Muscle of arm (tissue), 12 donors: ENCODE results near the gene GATAD2B. TPM values are rescaled to one million over a fixed set of nuclear protein-coding genes. Genes with fewer than 3 reads are reported as not detected.
"Not testable (repeated sequence)": the region's sequence is repeated elsewhere in the genome, so short reads cannot be mapped to it uniquely, and the experiment has no call there.

Experiments used
- DNase-seq: peaks from one replicate; pipeline ENCODE4 v3.0.0-alpha.2; 2013
- polyA plus RNA-seq, 12 donors: library from polyadenylated mRNA; unstranded; fragments of 120-200 nt; gene quantifications; one replicate each; pipeline ENCODE4 v1.2.1, GENCODE V29; 2013; ENCODE audit not compliant: insufficient read length in 12 of 12

The GATAD2B gene
- polyA plus RNA-seq, 12 donors = 14.4 to 39.5 (median 18.5) TPM; not detected in 1

DNA sequence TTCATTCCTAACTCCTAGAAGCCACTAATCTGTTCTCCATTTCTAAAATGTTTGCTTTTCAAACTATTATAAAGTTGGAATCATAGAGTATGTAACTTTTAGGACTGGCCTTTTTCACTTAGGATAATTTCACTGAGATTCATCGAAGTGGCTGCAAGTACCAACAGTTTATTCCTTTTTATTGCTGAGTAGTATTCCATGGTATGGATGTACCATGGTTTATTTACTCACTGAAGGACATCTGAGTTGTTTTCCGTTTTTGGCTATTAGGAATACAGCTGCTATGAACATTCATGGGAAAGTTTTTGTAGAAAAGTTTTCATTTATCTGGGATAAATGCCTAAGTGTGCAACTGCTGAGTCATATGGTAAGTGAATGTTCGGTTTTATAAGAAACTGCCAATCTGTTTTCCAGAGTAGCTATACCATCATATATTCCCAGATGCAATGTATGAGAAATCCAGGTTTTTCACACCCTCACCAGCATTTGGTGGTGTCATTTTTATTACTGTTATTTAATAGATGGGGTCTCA is 81.2 kb downstream of the GATAD2B start:
- DNase-seq = no peak

GRCh38 chr1:153840774-153841173 is 82.0 kb downstream of the GATAD2B start:
- DNase-seq = not testable (repeated sequence)

GRCh38 chr1:153833968-153834367 is 88.8 kb downstream of the GATAD2B start:
- DNase-seq = not testable (repeated sequence)

GRCh38 chr1:153833171-153833570 is 89.6 kb downstream of the GATAD2B start:
- DNase-seq = no peak

DNA sequence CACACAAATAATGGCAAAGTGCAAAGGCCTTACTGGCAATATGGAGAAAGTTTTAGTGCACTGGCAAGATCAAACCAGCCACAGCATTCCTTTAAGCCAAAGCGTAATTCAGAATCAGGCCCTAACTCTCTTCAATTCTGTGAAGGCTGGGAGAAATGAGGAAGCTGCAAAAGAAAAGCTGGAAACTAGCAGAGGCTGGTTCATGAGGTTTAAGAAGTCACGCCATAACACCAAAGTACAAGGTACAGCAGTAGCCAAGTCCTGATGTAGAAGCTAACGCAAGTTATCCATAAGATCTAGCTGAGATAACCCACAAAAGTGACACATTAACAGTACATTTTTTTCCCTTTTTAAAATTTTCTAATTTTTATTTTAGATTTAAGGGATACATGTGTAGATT is 90.5 kb downstream of the GATAD2B start:
- DNase-seq = no peak

- DNase-seq = no peak
These were observed 91.7 kb downstream of the GATAD2B start for GRCh38 chr1:153831026-153831425.

DNA sequence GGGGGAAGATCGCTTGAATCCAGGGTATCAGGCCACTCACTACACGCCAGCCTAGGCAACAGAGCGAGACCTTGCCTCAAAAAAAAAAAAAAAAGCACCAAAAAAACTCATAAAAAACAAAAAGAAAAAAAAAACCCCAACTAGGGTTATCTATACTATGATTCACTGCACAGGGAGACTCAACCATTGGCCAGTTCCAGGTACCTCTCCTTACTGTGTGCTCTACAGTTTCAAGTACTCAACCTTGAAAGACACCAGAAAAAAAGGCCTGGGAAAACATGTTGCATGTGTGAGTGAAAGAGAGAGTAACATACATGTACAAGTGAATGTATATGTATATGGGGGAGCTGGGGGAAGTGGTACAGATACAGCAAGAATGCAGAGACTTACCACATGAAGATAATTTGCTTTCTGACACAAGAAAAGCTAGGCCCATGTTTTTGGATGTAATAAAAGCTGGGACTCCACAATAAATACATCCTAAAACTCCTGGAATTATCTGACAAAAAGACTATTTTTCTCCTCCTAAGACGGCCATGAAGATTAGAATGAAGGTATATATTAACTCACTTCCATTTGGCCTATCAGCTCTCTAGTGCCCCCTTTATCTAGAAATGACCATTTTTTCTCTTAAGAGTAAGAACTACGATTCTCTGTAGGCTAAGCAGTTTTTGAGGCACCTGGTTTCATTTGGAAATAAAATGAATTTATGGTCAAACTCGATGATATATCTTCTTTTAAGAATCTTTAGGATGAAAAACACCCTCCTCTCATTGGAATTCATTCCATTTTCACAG is 95.4 kb downstream of the GATAD2B start:
- DNase-seq = no peak

DNA sequence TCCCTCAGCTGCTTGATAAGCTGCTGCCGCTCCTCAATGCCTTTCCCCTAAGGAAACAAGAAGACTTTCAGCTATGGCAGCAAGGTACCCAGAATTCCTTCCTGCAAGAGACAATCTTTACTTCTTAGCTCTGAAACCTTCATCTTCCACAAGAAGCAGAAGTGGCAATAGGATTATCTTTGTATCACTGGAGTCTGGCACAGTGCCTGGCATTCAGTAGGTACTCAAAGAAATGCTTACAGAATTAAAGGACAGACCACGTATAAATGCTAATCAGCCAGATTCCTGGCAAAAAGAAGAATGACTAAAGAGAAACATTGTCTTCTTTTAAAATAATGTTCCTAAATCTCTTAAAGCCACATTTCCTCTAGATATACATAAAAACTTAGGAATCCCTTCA is 103.9 kb downstream of the GATAD2B start:
- no peak for DNase-seq

DNA sequence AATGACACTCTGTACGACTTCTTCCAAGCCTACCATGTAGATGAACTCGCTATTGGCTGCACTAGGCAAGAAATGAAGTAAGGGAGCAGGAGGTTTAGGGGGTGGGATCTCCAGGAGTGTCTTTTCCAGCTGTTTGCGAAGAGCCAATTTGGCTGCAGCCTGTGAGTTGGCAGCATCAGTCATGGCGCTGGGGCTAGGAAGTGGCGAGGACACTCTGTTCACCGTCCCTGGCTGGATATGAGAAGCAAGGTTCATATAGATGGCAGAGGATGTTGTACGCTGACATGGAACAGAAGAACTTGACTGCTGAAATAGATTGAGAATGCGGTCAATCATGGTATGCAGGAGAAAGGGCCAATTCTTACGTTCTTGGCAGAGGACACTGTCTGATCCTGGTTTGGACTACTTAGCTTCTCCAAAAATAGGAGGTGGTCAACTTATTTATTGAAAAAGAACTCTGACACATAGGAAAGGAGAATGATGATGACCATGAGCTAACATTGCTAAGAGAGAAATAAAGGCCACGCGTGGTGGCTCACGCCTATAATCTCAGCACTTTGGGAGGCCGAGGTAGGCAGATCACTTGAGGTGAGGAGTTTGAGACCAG is 106.4 kb downstream of the GATAD2B start:
- DNase-seq = peak; percentile 29

- no peak for DNase-seq
These were observed 116.7 kb downstream of the GATAD2B start for GRCh38 chr1:153805886-153806719.

GRCh38 chr1:153805042-153805745 is 117.6 kb downstream of the GATAD2B start:
- DNase-seq = peak; percentile 32

GRCh38 chr1:153804112-153804511 is 118.7 kb downstream of the GATAD2B start:
- no peak for DNase-seq

DNA sequence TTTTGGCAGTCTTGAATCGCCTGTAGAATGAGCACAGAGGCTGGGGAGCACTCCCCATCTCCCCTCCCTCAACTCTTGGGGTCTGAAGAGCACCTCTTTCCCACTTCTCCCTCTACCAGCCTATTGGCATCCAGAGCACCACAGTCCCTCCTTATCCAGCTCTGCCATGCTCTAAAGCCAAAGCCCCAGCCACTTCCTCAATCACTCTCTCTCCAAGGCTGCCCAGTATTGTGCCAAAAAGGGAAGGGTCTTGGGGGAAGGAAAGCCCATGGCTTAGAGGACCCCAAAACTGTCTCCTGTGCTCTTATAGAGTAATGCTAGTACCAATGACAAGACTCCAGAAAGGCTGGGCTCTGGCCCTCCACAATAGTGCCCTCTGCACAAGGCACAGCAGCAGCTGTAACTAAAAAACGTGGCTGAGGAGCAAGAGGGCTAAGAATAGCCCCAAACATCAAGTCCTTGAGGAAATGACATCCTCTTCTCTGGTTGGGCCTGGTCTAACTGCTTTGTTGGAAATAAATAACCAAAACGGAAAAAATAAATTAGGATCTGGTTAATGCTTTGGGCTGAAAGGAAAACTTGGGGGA is 119.2 kb downstream of the GATAD2B start:
- DNase-seq = no peak

GRCh38 chr1:153801786-153802697 is 120.7 kb downstream of the GATAD2B start:
- no peak for DNase-seq

GRCh38 chr1:153801028-153801625 is 121.6 kb downstream of the GATAD2B start:
- no peak for DNase-seq

GRCh38 chr1:153800516-153800915 is 122.3 kb downstream of the GATAD2B start:
- no peak for DNase-seq

DNA sequence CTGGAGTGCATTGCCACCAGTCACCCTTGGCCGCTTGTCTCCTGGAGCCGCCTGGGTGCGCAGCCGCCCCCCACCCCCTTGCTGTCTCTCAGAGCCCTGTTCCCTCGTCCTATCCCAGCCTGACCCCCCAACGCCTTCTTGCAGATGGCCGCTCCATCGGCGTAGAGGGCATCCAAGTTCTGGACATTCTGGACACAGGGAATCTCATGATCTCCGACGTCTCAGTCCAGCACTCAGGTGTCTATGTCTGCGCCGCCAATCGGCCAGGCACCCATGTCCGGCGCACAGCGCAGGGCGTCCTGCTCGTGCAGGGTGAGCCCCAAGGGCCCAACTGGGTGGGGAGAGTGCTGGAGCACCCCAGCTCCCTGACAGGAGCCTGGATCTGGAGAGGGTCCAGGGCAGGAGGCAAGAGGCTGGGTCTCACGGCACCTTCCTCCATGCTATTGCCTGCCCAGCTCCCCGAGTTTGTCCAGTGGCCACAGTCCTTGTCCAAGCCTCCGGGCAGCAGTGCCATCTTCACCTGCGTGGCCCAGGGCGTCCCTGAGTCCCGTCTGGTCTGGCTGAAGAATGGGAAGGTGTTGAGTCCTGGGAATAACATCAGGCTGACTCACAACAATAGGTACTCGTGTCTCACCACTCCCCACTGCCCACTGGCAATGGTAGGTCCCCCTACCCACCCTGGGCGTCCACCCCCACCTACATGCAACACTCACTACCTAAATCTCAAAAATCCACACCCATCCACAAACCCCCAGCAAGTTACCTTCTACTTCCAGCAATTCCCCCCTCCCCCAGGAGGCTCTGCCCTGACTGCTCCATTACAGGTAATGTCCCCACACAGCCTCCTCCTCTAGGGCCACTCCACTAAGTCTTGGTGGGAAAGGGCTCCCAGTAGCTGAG is 123.0 kb downstream of the GATAD2B start:
- DNase-seq = no peak

DNA sequence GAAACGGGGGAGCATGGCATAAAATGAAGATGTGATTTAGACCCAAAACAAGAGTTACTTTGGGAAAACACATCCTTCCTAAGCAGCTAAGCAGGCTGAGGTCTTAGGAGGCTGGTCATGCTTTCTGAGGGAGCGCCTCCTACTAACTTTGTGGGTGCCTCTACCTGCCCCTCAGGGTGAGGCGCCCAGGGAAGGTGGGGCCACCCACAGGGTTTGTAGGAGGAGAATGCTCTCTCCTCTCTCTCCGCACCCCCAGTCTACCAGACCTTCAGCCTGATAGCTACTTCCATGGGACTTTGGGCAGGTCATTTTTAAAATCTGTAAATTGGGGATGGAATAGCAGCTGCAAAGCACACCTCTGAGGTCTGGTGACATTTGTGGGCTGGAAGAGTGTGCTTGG is 123.8 kb downstream of the GATAD2B start:
- DNase-seq = no peak

DNA sequence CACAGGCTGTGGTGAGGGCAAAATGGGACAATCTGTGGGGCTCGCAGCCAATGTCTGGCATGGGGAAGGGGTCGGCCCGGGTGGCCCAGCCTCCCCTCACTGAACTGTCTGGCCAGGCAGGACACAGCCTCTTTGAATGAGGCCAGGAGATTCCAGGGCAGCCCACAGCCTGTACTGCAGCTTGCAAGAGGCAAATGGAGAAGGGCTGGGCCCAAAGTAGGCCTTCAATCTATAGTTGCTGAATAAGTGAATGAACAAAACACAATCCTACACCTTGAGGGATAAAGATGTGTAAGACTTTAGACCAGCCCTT is 124.3 kb downstream of the GATAD2B start:
- DNase-seq = no peak
